Measurements from ENCODE around the gene ASCL2.

ASCL2 gene

GRCh38 chr11:2312232-2313042 is 42.0 kb upstream of the ASCL2 start:
- no peak for TF ChIP-seq CTCF (IDR thresholded peaks at IDR 0.05; ENCODE audit: extremely low read depth, insufficient read depth, missing control alignments)
- in situ Hi-C loops (cut with MboI; ENCODE audit: low pct_unique_long_range_greater_than_20kb, low sequenced_read_pairs, unreplicated experiment) = no loop called here
- DNase-seq (ENCODE audit: low spot score) = no peak

- no peak for TF ChIP-seq CTCF (IDR thresholded peaks at IDR 0.05; ENCODE audit: extremely low read depth, insufficient read depth, missing control alignments)
- in situ Hi-C loops (cut with MboI; ENCODE audit: low pct_unique_long_range_greater_than_20kb, low sequenced_read_pairs, unreplicated experiment) = no loop called here
These were observed 41.2 kb upstream of the ASCL2 start for GRCh38 chr11:2311353-2312133.

GRCh38 chr11:2310786-2311352 is 40.5 kb upstream of the ASCL2 start:
- in situ Hi-C loops (cut with MboI; ENCODE audit: low pct_unique_long_range_greater_than_20kb, low sequenced_read_pairs, unreplicated experiment) = no loop called here
- no peak for DNase-seq (ENCODE audit: low spot score)
- TF ChIP-seq CTCF (IDR thresholded peaks at IDR 0.05; ENCODE audit: extremely low read depth, insufficient read depth, missing control alignments) = no peak

More at GRCh38 chr11:2311353-2312133, 41.2 kb upstream of the ASCL2 start:
- DNase-seq (ENCODE audit: low spot score) = no peak

GRCh38 chr11:2310073-2310785 is 39.8 kb upstream of the ASCL2 start:
- no peak for TF ChIP-seq CTCF (IDR thresholded peaks at IDR 0.05; ENCODE audit: extremely low read depth, insufficient read depth, missing control alignments)
- no peak for DNase-seq (ENCODE audit: low spot score)
- in situ Hi-C loops (cut with MboI; ENCODE audit: low pct_unique_long_range_greater_than_20kb, low sequenced_read_pairs, unreplicated experiment) = no loop called here

- TF ChIP-seq CTCF (IDR thresholded peaks at IDR 0.05; ENCODE audit: extremely low read depth, insufficient read depth, missing control alignments) = no peak
- DNase-seq (ENCODE audit: low spot score) = no peak
- in situ Hi-C loops (cut with MboI; ENCODE audit: low pct_unique_long_range_greater_than_20kb, low sequenced_read_pairs, unreplicated experiment) = no loop called here
These were observed 39.1 kb upstream of the ASCL2 start for GRCh38 chr11:2309251-2310072.
